ENCODE results near the gene GFRA4. TPM values are rescaled to one million over a fixed set of nuclear protein-coding genes. Genes with fewer than 3 reads are reported as not detected.
A peak's percentile ranks its signal among the peaks of the same experiment; 100 is the strongest.

Gene GFRA4
- total and polyA plus RNA-seq, 2 donors: not detected

- Histone ChIP-seq H3K27ac (ENCODE audit: low read depth) (no peak overlapping the region), H3K4me1 (ENCODE audit: insufficient read depth) (no peaks in the 10 kb centered on the region), H3K4me3 (ENCODE audit: low read depth, low read length) (peak overlapping the region; percentile 5), H3K36me3 (ENCODE audit: insufficient read depth) (no peaks in the 10 kb centered on the region)
- no peak for DNase-seq (ENCODE audit: extremely low spot score)
- WGBS: 12% methylated on average over 60 of the region's 60 CpGs
Observed at GRCh38 chr20:3661060-3661813, 2.0 kb downstream of the GFRA4 start.

DNA sequence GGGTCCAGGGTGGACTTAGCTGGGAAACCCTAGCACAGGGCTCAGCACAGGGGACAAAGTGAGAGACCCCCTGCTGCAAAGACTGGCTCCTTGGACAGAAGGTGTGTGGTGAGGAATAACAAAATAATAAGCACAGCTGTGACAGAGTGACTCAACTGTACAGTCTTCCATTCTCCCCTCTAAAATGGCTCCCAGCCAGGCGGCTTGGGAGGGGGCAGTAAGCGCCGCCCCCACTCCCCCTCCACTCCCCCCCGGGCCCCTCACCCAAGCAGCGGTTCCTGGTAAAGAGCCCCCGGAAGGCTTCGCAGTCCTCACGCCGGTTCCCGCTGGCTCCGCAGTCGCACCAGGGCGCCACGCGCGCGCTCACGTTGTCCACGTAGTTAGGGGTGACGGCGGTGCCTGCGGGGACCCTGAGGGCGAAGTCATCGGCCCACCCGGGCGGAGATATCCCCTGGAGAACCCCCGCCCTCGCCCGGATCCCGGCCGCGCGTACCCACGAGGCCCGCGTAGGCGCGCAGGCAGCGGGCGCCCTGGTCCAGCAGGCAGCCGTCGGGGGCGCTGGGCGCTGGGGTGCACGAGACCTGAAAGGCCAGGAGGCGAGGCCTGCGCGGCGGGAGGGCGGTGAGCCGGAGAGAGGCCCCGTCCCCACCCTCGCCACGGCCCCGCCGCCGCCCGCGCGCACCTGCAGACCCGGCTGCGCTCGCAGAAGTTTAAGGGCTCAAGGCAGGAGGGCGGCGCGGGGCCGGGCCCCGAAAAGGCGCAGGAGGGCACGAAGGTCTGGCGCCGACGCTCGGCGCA lies 2.7 kb downstream of the GFRA4 start:
- Histone ChIP-seq H3K27ac (ENCODE audit: low read depth) (no peak overlapping the region), H3K4me3 (ENCODE audit: low read depth, low read length) (peak overlapping the region; percentile 5), H3K4me1 (ENCODE audit: insufficient read depth) (no peaks in the 10 kb centered on the region), H3K36me3 (ENCODE audit: insufficient read depth) (no peaks in the 10 kb centered on the region)
- DNase-seq (ENCODE audit: extremely low spot score): no peak
- WGBS: 3% methylated on average over 75 of the region's 75 CpGs

- no peaks in the 10 kb centered on the region for H3K4me1 ChIP-seq (ENCODE audit: insufficient read depth)
- no peaks in the 10 kb centered on the region for H3K36me3 ChIP-seq (ENCODE audit: insufficient read depth)
- 76% methylated on average over 12 of the region's 12 CpGs for WGBS
- H3K27ac ChIP-seq (ENCODE audit: low read depth): no peak overlapping the region
- DNase-seq (ENCODE audit: extremely low spot score): no peak
- no peak overlapping the region for H3K4me3 ChIP-seq (ENCODE audit: low read depth, low read length)
Observed at GRCh38 chr20:3659492-3660261, 3.5 kb downstream of the GFRA4 start.

GRCh38 chr20:3658716-3659491 lies 4.3 kb downstream of the GFRA4 start:
- 68% methylated on average over 8 of the region's 8 CpGs for WGBS
- H3K4me1 ChIP-seq (ENCODE audit: insufficient read depth): no peaks in the 10 kb centered on the region
- H3K4me3 ChIP-seq (ENCODE audit: low read depth, low read length): no peak overlapping the region
- DNase-seq (ENCODE audit: extremely low spot score): no peak
- no peaks in the 10 kb centered on the region for H3K36me3 ChIP-seq (ENCODE audit: insufficient read depth)
- no peak overlapping the region for H3K27ac ChIP-seq (ENCODE audit: low read depth)

DNA sequence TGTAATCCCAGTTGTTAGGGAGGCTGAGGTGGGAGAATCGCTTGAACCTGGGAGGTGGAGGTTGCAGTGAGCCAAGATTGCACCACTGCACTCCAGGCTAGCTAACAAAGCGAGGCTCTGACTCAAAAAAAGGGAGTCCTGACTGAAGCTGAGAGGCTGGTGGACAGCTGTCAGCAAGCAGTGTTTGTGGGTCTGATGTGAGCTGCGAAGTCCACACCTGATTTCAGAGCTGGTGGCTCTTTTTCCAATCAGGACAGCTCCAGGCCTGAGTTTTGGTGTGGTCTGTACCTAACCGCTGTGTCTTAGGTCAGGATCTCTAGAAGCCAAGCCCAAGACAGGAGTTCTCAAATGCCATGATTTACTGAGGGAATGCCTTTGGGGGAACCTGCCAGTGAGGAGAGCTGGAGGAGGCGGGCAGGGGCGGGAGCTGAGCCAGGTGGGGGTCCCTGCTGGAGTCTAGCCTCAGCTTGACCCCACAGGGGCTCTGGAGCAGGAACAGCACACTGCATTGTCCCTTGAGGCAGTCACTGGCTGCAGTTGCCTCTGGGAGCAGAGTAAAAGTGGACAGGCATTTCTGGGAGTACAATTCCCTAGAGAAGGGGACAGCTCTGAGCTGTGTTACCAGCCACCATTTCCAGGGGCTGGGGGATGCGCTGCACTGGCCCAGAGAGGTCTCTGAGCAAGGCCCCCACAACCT lies 5.0 kb downstream of the GFRA4 start:
- WGBS: 81% methylated on average over 7 of the region's 7 CpGs

DNA sequence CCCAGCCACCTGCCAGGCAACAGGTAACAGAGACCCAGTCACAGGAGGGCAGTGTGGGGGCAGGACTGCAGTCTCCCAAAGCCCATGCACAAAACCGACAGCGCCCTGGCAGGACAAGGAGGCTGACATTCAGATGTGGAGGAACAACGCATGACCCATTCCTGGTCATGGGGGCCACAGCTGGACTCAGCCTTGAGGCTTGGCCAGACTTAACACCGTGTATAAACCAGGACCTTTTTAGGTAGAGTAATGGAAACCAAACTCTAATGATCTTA lies 8.1 kb downstream of the GFRA4 start:
- Histone ChIP-seq H3K4me1 (ENCODE audit: insufficient read depth) (no peaks in the 10 kb centered on the region), H3K36me3 (ENCODE audit: insufficient read depth) (no peaks in the 10 kb centered on the region), H3K27ac (ENCODE audit: low read depth) (no peak overlapping the region), H3K4me3 (ENCODE audit: low read depth, low read length) (no peak overlapping the region)
- no peak for DNase-seq (ENCODE audit: extremely low spot score)
- WGBS: 92% methylated on average over 4 of the region's 4 CpGs

More for the DNA sequence above, 5.0 kb downstream of the GFRA4 start:
- H3K27ac ChIP-seq (ENCODE audit: low read depth): no peak overlapping the region
- H3K4me3 ChIP-seq (ENCODE audit: low read depth, low read length): no peak overlapping the region
- H3K4me1 ChIP-seq (ENCODE audit: insufficient read depth): no peaks in the 10 kb centered on the region
- H3K36me3 ChIP-seq (ENCODE audit: insufficient read depth): no peaks in the 10 kb centered on the region
- DNase-seq (ENCODE audit: extremely low spot score): no peak

- no peak for DNase-seq (ENCODE audit: extremely low spot score)
Observed at GRCh38 chr20:3654326-3655130, 8.7 kb downstream of the GFRA4 start.

DNA sequence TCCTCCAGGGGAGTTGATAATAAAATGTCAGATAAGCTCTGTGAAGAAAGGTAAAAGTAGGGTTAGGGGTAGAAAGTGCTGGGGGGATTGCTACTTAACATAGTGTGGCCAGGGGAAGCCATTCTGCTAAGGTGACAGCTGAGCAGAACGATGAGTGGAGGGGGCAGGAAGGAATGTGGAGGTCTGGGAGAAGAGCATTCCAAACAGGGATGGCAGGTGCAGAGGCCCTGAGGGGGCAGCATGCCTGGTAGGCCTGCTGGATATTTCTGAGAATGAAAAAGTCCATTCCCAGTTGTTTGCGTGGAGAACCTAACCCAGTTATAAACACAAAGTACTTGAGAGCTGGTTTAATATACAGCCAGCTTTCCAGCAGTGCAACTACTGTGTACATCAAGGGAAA lies 9.3 kb downstream of the GFRA4 start:
- Histone ChIP-seq H3K36me3 (ENCODE audit: insufficient read depth) (no peaks in the 10 kb centered on the region), H3K4me1 (ENCODE audit: insufficient read depth) (no peaks in the 10 kb centered on the region), H3K4me3 (ENCODE audit: low read depth, low read length) (no peak overlapping the region), H3K27ac (ENCODE audit: low read depth) (no peak overlapping the region)
- no peak for DNase-seq (ENCODE audit: extremely low spot score)
- WGBS: 54% methylated on average over 2 of the region's 2 CpGs

More at GRCh38 chr20:3654326-3655130, 8.7 kb downstream of the GFRA4 start:
- WGBS: 84% methylated on average over 17 of the region's 17 CpGs
- H3K36me3 ChIP-seq (ENCODE audit: insufficient read depth): no peaks in the 10 kb centered on the region
- no peaks in the 10 kb centered on the region for H3K4me1 ChIP-seq (ENCODE audit: insufficient read depth)
- no peak overlapping the region for H3K4me3 ChIP-seq (ENCODE audit: low read depth, low read length)
- no peak overlapping the region for H3K27ac ChIP-seq (ENCODE audit: low read depth)

DNA sequence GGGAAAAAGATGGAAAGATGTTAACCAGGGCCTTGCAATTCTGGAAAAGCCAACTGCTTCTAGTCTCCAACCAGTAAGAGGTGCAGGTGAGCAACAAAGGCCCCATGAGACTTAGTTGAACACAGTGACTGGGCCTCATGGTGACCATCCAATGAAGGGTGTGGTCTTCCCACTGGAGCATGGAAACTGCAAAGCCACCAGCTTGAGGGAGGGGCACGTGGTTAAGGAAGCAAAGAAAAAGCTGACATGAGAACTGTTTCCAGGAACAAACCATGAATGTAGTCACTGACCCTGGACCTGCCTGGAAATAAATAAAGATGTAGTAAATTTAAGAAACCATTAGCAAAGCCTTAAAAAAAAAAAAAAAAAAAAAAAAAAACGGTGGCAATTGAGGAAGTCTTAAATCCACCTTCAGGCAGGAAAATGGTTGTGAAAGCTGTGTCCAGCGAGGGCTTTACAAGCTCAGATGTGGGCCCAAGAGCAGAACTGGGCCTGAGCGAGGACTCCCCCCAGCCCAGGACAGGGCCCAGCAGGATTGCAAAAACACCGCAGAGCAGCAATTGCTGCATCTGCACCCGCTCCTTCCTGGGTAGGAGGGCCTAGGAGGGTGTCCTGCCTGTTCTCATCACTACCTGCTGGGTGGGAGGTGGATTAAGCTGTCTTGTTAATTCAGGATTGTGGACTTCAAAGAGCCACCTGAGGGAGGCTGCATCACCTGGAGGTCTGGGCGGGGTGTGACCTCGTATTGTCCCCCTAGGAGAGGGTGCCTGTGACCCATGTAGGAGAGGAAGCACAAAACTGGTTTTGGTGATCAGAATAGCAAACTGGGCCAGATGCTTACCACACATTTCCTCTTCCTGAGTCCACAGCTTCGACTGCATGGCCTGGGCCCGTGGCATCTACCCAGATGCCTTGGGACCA lies 10.3 kb downstream of the GFRA4 start:
- no peaks in the 10 kb centered on the region for H3K36me3 ChIP-seq (ENCODE audit: insufficient read depth)
- no peak overlapping the region for H3K4me3 ChIP-seq (ENCODE audit: low read depth, low read length)
- no peak for DNase-seq (ENCODE audit: extremely low spot score)
- 80% methylated on average over 10 of the region's 10 CpGs for WGBS
- H3K4me1 ChIP-seq (ENCODE audit: insufficient read depth): no peaks in the 10 kb centered on the region
- H3K27ac ChIP-seq (ENCODE audit: low read depth): no peak overlapping the region

DNA sequence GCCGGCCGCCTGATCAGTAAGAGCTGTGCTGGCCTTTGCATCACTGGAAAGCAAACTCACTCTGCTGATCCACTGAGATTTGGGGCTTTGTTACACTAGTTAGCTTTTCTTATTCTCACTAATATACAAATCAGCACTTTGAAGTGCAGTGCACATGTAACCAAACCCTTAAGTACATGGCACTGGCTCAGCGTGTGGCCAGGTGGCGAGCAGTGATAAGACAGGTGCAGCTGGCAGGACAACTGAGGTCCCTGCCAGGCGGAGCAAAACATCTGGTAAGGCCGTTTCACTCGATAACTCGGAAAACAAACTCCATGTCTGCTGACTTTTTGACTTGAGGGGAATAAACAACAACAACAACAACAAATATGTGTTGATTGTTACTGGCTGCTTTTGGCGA lies 11.0 kb downstream of the GFRA4 start:
- H3K4me3 ChIP-seq (ENCODE audit: low read depth, low read length): no peak overlapping the region
- H3K36me3 ChIP-seq (ENCODE audit: insufficient read depth): no peaks in the 10 kb centered on the region
- H3K4me1 ChIP-seq (ENCODE audit: insufficient read depth): no peaks in the 10 kb centered on the region
- no peak overlapping the region for H3K27ac ChIP-seq (ENCODE audit: low read depth)
- WGBS: 93% methylated on average over 9 of the region's 9 CpGs
- no peak for DNase-seq (ENCODE audit: extremely low spot score)

GRCh38 chr20:3651204-3651962 lies 11.8 kb downstream of the GFRA4 start:
- DNase-seq (ENCODE audit: extremely low spot score): no peak
- no peaks in the 10 kb centered on the region for H3K36me3 ChIP-seq (ENCODE audit: insufficient read depth)

More at GRCh38 chr20:3651204-3651962, 11.8 kb downstream of the GFRA4 start:
- WGBS: 68% methylated on average over 9 of the region's 9 CpGs
- H3K4me1 ChIP-seq (ENCODE audit: insufficient read depth): no peaks in the 10 kb centered on the region
- H3K4me3 ChIP-seq (ENCODE audit: low read depth, low read length): no peak overlapping the region
- H3K27ac ChIP-seq (ENCODE audit: low read depth): no peak overlapping the region

Data from urinary bladder (tissue), 4 donors.